ENCODE measurements around the gene ITM2B. TPM values are rescaled to one million over a fixed set of nuclear protein-coding genes. Genes with fewer than 3 reads are reported as not detected.

ITM2B gene
- total and polyA plus RNA-seq, 2 donors from 2014 or later: 1,431 to 2,443 TPM

DNA sequence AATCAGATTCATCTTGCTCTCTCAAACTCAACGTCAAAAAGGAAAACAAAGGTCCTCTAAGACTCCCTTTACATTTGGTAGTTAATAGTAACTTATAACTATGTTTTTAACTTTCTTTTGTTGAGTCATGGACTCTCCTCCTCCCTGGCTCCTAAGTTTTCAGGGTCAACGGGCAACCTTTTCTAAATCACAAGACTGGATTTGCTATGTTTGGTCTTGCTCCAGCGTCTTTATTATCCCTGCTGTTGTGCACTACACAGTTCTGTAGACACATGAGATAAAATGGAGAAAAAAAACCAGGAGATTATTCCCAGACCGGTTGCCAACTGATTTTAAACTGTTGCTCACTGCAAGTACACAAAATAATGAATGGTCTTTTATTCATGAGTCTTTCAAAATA is 1.9 kb upstream of the ITM2B start:
- Histone ChIP-seq H3K36me3 (ENCODE audit: control insufficient read depth in 2 of 3, insufficient read depth in 3 of 3, low read length in 3 of 3) (peaks cover 0 to 5% (median 0%) of the 10 kb centered on the region in 3 donors), H3K9ac (ENCODE audit: low read length in 3 of 3) (peak overlapping the region in 1 of 3 donors; percentile 5), H3K27ac (ENCODE audit: low read depth in 2 of 2, low read length in 2 of 2) (peak overlapping the region; percentile 72 to 82), H3K4me1 (ENCODE audit: control insufficient read depth in 2 of 3, insufficient read depth in 2 of 3, low read depth in 1 of 3, low read length in 3 of 3) (peaks cover 11 to 15% (median 15%) of the 10 kb centered on the region in 3 donors), H3K4me3 (ENCODE audit: low read length in 3 of 3) (peak overlapping the region in 2 of 3 donors; percentile 4 to 34), H3K27me3 (ENCODE audit: control insufficient read depth, insufficient read depth, low read length) (no peaks in the 10 kb centered on the region), H3K9me3 (ENCODE audit: control insufficient read depth in 2 of 3, insufficient read depth in 1 of 3, low read length in 3 of 3) (no peaks in the 10 kb centered on the region)
- DNase-seq (peak in 2 of 5 donors; percentile 80 to 90), FAIRE-seq (peak; percentile 76)
- TF ChIP-seq, protein P1, sequence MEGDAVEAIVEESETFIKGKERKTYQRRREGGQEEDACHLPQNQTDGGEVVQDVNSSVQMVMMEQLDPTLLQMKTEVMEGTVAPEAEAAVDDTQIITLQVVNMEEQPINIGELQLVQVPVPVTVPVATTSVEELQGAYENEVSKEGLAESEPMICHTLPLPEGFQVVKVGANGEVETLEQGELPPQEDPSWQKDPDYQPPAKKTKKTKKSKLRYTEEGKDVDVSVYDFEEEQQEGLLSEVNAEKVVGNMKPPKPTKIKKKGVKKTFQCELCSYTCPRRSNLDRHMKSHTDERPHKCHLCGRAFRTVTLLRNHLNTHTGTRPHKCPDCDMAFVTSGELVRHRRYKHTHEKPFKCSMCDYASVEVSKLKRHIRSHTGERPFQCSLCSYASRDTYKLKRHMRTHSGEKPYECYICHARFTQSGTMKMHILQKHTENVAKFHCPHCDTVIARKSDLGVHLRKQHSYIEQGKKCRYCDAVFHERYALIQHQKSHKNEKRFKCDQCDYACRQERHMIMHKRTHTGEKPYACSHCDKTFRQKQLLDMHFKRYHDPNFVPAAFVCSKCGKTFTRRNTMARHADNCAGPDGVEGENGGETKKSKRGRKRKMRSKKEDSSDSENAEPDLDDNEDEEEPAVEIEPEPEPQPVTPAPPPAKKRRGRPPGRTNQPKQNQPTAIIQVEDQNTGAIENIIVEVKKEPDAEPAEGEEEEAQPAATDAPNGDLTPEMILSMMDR (IDR thresholded peaks at IDR 0.05; ENCODE audit: borderline replicate concordance, extremely low read depth, insufficient read depth): no peak
- intact Hi-C loops (cut with DNase I): no loop called here

DNA sequence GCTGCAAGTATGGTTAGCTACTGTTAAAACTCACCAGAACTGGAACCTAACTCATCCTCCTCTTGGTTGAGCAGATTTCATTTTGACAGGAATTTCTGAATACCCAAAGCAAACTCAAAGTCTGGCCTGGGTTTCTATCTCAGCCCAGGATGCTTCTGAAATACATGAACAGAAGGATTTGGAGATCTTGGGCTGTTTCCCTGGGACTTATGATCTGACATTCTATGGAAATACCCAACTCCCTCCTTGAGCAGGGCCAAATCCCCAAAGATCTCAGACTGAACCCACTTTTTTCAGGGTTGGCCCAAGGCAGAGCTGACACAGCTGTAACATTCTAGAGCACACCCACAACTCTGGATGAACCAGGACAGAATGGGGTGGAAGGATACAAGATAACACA is 1.1 kb upstream of the ITM2B start:
- H3K4me1 ChIP-seq (ENCODE audit: control insufficient read depth in 2 of 3, insufficient read depth in 2 of 3, low read depth in 1 of 3, low read length in 3 of 3): peaks cover 11 to 19% (median 18%) of the 10 kb centered on the region in 3 donors
- H3K27me3 ChIP-seq (ENCODE audit: control insufficient read depth, insufficient read depth, low read length): no peaks in the 10 kb centered on the region
- peak overlapping the region; percentile 72 to 82 for H3K27ac ChIP-seq (ENCODE audit: low read depth in 2 of 2, low read length in 2 of 2)
- H3K36me3 ChIP-seq (ENCODE audit: control insufficient read depth in 2 of 3, insufficient read depth in 3 of 3, low read length in 3 of 3): peaks cover 0 to 10% (median 0%) of the 10 kb centered on the region in 3 donors
- H3K9ac ChIP-seq (ENCODE audit: low read length in 3 of 3): peak overlapping the region in 1 of 3 donors; percentile 56
- H3K9me3 ChIP-seq (ENCODE audit: control insufficient read depth in 2 of 3, insufficient read depth in 1 of 3, low read length in 3 of 3): no peaks in the 10 kb centered on the region
- FAIRE-seq (no peak), DNase-seq (peak in 2 of 5 donors; percentile 35 to 45)
- intact Hi-C loops (cut with DNase I): no loop called here
- H3K4me3 ChIP-seq (ENCODE audit: low read length in 3 of 3): peak overlapping the region; percentile 57 to 87 (median 84)
- TF ChIP-seq, protein P1 (IDR thresholded peaks at IDR 0.05; ENCODE audit: borderline replicate concordance, extremely low read depth, insufficient read depth): no peak

DNA sequence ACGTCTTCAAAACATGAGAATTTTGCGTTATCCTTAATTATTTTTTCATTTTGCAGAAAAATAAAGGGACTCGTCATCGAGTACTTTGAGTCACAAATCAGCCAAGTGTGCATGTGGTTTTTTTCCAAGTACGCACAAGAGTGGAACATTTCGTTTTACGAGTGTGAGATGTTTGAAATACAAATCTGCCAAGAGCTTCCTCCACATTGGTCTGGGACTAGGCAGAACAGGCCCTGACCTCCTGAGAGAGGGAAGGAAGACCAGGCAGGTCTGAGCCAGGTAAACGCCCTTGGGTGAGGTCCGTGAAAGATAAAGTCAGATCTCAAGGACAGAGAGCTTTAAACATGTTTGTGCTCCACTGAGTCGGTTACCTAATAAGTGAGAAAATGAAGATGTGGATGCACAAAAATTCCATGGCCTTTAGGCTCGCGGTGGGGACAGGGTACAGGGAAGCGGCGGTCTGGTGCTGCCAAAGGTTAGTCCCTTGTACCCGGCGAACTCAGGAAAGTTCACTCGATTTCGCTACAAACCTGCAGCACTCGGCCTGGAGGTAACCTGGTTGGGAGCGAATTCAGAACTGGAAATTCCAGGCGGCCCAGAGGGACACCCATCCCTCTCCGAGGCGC is 473 bp upstream of the ITM2B start:
- TF ChIP-seq, protein P1 (IDR thresholded peaks at IDR 0.05; ENCODE audit: borderline replicate concordance, extremely low read depth, insufficient read depth): no peak
- Histone ChIP-seq H3K36me3 (ENCODE audit: control insufficient read depth in 2 of 3, insufficient read depth in 3 of 3, low read length in 3 of 3) (peaks cover 0 to 10% (median 0%) of the 10 kb centered on the region in 3 donors), H3K9ac (ENCODE audit: low read length in 3 of 3) (peak overlapping the region; percentile 56 to 81 (median 61)), H3K9me3 (ENCODE audit: control insufficient read depth in 2 of 3, insufficient read depth in 1 of 3, low read length in 3 of 3) (no peaks in the 10 kb centered on the region), H3K27me3 (ENCODE audit: control insufficient read depth, insufficient read depth, low read length) (no peaks in the 10 kb centered on the region), H3K4me1 (ENCODE audit: control insufficient read depth in 2 of 3, insufficient read depth in 2 of 3, low read depth in 1 of 3, low read length in 3 of 3) (peaks cover 11 to 21% (median 18%) of the 10 kb centered on the region in 3 donors), H3K4me3 (ENCODE audit: low read length in 3 of 3) (peak overlapping the region; percentile 57 to 87 (median 84)), H3K27ac (ENCODE audit: low read depth in 2 of 2, low read length in 2 of 2) (peak overlapping the region; percentile 72 to 82)
- FAIRE-seq (no peak), DNase-seq (peak in 3 of 5 donors; percentile 57 to 90 (median 76))
- intact Hi-C loops (cut with DNase I): no loop called here
